Measurements from ENCODE around the gene BCAP31.
"Not testable (repeated sequence)": the region's sequence is repeated elsewhere in the genome, so short reads cannot be mapped to it uniquely, and the experiment has no call there.

The BCAP31 gene

DNA sequence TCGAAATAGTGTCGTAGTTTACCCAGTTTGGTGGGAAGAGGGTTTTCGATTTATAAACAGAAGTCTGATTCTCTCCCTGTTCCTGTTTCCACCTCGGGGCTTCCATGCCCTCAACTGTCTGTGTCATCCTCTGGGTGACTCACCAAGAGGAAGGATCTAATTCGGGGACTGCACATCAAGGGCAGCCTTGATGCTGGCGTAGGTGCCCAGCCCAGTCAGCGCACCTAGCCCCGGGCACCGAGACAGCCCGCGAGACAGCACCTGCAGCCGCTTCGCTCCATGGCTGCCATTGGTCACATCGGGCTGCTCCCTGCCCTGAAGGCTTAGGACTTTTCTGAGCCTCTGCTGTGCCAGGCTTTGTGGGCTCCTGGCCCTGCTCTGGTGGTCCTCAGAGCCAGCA lies 8.2 kb upstream of the BCAP31 start:
- peaks cover 0 to 6% (median 4%) of the 10 kb centered on the region in 4 experiments for H3K4me1 ChIP-seq (ENCODE audit: control extremely low read depth in 1 of 4, control insufficient read depth in 4 of 4, insufficient read depth in 4 of 4, low read length in 3 of 4)
- H3K4me3 ChIP-seq (ENCODE audit: control insufficient read depth in 1 of 7, extremely low read depth in 1 of 7, insufficient read depth in 4 of 7, low read depth in 2 of 7, low read length in 6 of 7) = no peak overlapping the region
- peaks cover 0 to 12% (median 0%) of the 10 kb centered on the region in 5 experiments for H3K9me3 ChIP-seq (ENCODE audit: control extremely low read depth in 1 of 5, control insufficient read depth in 4 of 5, insufficient read depth in 2 of 5, low read depth in 1 of 5, low read length in 4 of 5)
- DNase-seq = no peak
- 94% methylated on average over 14 of the region's 14 CpGs for WGBS (ENCODE audit: insufficient coverage)
- H3K27ac ChIP-seq (ENCODE audit: insufficient read depth in 1 of 2, low read depth in 1 of 2, low read length in 2 of 2, poor library complexity in 1 of 2, severe bottlenecking in 2 of 2) = no peak overlapping the region
- peaks cover 0 to 5% (median 0%) of the 10 kb centered on the region in 5 experiments for H3K27me3 ChIP-seq (replicated peaks in 2 of 5; ENCODE audit: control insufficient read depth in 4 of 5, insufficient read depth in 5 of 5, low read length in 4 of 5)
- ChIA-PET CTCF (no interaction called here), POLR2A (no interaction called here)
- H3K36me3 ChIP-seq (ENCODE audit: control insufficient read depth in 4 of 4, insufficient read depth in 4 of 4, low read length in 3 of 4) = peaks cover 0 to 7% (median 0%) of the 10 kb centered on the region in 4 experiments

DNA sequence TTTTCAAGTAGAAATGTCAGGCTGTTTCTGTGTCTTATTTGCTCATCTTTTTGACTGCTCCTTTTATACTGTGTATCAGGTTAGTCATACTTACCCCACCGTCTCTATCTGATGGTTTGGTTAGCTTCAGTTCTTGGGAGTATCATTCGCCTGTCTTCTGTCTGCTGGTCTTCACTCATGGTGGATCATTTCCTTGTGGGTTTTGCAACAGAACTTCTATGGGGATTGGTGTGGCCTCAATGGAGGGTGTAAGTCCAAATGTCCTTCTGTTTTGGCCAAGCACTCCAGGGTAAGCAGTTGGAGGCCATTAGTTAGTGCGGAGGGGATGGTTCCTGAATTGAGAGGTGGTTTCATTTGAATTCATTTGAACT lies 7.6 kb upstream of the BCAP31 start:
- Histone ChIP-seq H3K27ac (ENCODE audit: insufficient read depth in 1 of 2, low read depth in 1 of 2, low read length in 2 of 2, poor library complexity in 1 of 2, severe bottlenecking in 2 of 2) (no peak overlapping the region), H3K4me1 (ENCODE audit: control extremely low read depth in 1 of 4, control insufficient read depth in 4 of 4, insufficient read depth in 4 of 4, low read length in 3 of 4) (peaks cover 0 to 12% (median 10%) of the 10 kb centered on the region in 4 experiments), H3K9me3 (ENCODE audit: control extremely low read depth in 1 of 5, control insufficient read depth in 4 of 5, insufficient read depth in 2 of 5, low read depth in 1 of 5, low read length in 4 of 5) (peaks cover 0 to 12% (median 0%) of the 10 kb centered on the region in 5 experiments), H3K36me3 (ENCODE audit: control insufficient read depth in 4 of 4, insufficient read depth in 4 of 4, low read length in 3 of 4) (peaks cover 0 to 4% (median 0%) of the 10 kb centered on the region in 4 experiments), H3K27me3 (replicated peaks in 2 of 5; ENCODE audit: control insufficient read depth in 4 of 5, insufficient read depth in 5 of 5, low read length in 4 of 5) (peaks cover 0 to 5% (median 0%) of the 10 kb centered on the region in 5 experiments), H3K4me3 (ENCODE audit: control insufficient read depth in 1 of 7, extremely low read depth in 1 of 7, insufficient read depth in 4 of 7, low read depth in 2 of 7, low read length in 6 of 7) (no peak overlapping the region)
- no peak for DNase-seq
- 80% methylated on average over 1 of the region's 3 CpGs for WGBS (ENCODE audit: insufficient coverage)
- ChIA-PET POLR2A (no interaction called here), CTCF (no interaction called here)

DNA sequence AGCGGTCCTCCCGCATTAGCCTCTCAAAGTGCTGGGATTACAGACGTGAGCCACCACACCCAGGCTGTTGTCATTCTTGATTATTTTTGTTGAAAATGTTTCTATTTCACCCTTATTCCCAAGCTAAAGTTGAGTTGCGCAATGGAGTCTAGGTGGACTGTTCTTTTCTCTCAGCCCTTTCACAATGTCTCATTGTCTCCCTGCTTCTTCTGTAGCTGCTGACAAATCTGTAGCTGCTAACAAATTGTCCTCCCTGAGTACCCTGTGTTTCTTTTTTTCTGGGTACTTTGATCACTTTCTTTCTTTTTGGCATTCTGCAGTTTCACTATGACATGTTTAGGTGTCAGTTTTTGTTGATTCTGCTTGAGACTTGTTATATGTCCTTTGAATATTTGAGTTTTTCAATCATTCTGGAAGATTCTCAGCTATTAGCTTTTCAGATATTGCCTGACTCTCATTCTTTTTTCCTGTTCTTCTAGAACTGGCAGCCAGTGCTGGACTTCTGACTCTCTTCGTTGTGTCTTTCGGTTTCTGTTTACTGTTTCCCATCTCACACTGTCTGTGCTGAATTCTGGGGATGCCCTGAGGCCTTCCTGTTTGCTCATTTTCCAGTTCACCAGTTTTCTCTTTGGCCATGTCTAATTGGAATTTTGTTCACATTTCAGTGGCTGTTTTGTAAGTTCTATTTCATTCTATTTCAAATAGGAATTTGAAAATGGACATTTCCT lies 7.1 kb upstream of the BCAP31 start:
- 94% methylated on average over 3 of the region's 6 CpGs for WGBS (ENCODE audit: insufficient coverage)
- POLR2A ChIA-PET = no interaction called here
- Histone ChIP-seq H3K36me3 (ENCODE audit: control insufficient read depth in 4 of 4, insufficient read depth in 4 of 4, low read length in 3 of 4) (peaks cover 0 to 2% (median 0%) of the 10 kb centered on the region in 4 experiments), H3K27me3 (replicated peaks in 2 of 5; ENCODE audit: control insufficient read depth in 4 of 5, insufficient read depth in 5 of 5, low read length in 4 of 5) (peaks cover 0 to 5% (median 0%) of the 10 kb centered on the region in 5 experiments), H3K9me3 (ENCODE audit: control extremely low read depth in 1 of 5, control insufficient read depth in 4 of 5, insufficient read depth in 2 of 5, low read depth in 1 of 5, low read length in 4 of 5) (peaks cover 0 to 12% (median 0%) of the 10 kb centered on the region in 5 experiments), H3K4me1 (ENCODE audit: control extremely low read depth in 1 of 4, control insufficient read depth in 4 of 4, insufficient read depth in 4 of 4, low read length in 3 of 4) (peaks cover 0 to 17% (median 15%) of the 10 kb centered on the region in 4 experiments), H3K4me3 (ENCODE audit: control insufficient read depth in 1 of 7, extremely low read depth in 1 of 7, insufficient read depth in 4 of 7, low read depth in 2 of 7, low read length in 6 of 7) (no peak overlapping the region), H3K27ac (ENCODE audit: insufficient read depth in 1 of 2, low read depth in 1 of 2, low read length in 2 of 2, poor library complexity in 1 of 2, severe bottlenecking in 2 of 2) (no peak overlapping the region)
- CTCF ChIA-PET = no interaction called here
- no peak for DNase-seq

DNA sequence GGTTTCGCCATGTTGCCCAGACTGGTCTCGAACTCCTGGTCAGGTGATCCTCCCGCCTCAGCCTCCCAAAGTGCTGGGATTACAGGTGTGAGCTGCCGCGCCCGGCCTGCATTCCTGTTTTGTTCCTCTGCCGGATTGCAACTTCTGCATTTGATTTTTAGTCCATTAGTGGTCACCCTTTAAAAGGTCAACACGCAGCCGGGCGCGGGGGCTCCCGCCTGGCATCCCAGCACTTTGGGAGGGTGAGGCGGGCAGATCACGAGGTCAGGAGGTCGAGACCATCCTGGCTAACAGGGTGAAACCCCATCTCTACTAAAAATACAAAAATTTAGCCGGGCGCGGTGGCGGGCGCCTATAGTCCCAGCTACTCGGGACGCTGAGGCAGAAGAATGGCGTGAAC lies 5.9 kb upstream of the BCAP31 start:
- H3K4me3 ChIP-seq (ENCODE audit: control insufficient read depth in 1 of 7, extremely low read depth in 1 of 7, insufficient read depth in 4 of 7, low read depth in 2 of 7, low read length in 6 of 7); H3K36me3 ChIP-seq (ENCODE audit: control insufficient read depth in 4 of 4, insufficient read depth in 4 of 4, low read length in 3 of 4); CTCF ChIA-PET; H3K27me3 ChIP-seq (replicated peaks in 2 of 5; ENCODE audit: control insufficient read depth in 4 of 5, insufficient read depth in 5 of 5, low read length in 4 of 5); POLR2A ChIA-PET; DNase-seq; H3K27ac ChIP-seq (ENCODE audit: insufficient read depth in 1 of 2, low read depth in 1 of 2, low read length in 2 of 2, poor library complexity in 1 of 2, severe bottlenecking in 2 of 2): not testable (repeated sequence)
- WGBS (ENCODE audit: insufficient coverage) = 92% methylated on average over 23 of the region's 23 CpGs
- Histone ChIP-seq H3K9me3 (ENCODE audit: control extremely low read depth in 1 of 5, control insufficient read depth in 4 of 5, insufficient read depth in 2 of 5, low read depth in 1 of 5, low read length in 4 of 5) (peaks cover 0 to 12% (median 2%) of the 10 kb centered on the region in 5 experiments), H3K4me1 (ENCODE audit: control extremely low read depth in 1 of 4, control insufficient read depth in 4 of 4, insufficient read depth in 4 of 4, low read length in 3 of 4) (peaks cover 0 to 29% (median 27%) of the 10 kb centered on the region in 4 experiments)

DNA sequence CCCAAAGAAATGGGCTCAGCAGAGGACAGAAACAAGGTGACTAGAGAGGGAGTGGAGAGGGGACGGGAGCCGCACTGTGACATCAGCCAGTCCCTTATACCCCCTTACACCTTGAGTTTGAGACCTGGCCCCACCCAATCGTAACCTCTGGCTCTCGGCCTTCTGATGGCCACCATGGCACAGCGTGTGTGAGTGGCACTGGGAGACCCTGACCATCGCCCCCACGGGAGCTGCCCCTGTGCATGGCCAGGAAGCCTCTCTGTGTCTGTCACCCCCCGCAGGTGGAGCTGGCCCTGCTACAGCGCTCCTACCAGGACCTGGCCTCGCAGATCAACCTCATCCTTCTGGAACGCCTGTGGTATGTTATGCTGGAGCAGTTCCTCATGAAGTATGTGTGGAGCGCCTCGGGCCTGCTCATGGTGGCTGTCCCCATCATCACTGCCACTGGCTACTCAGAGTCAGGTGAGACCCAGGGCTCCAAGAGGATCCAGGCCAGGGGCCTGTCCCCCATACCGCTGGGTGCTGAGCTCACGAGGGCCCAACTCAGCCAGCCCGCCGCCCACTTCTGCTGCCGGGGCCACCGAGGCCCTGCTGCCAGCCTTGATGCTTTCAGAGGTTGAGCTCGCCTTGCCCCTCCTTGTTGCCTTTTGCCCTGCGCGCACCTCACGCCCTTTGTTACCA lies 4.9 kb upstream of the BCAP31 start:
- Histone ChIP-seq H3K4me3 (ENCODE audit: control insufficient read depth in 1 of 7, extremely low read depth in 1 of 7, insufficient read depth in 4 of 7, low read depth in 2 of 7, low read length in 6 of 7) (no peak overlapping the region), H3K36me3 (ENCODE audit: control insufficient read depth in 4 of 4, insufficient read depth in 4 of 4, low read length in 3 of 4) (peaks cover 0 to 2% (median 0%) of the 10 kb centered on the region in 4 experiments), H3K4me1 (ENCODE audit: control extremely low read depth in 1 of 4, control insufficient read depth in 4 of 4, insufficient read depth in 4 of 4, low read length in 3 of 4) (peaks cover 0 to 33% (median 31%) of the 10 kb centered on the region in 4 experiments), H3K9me3 (ENCODE audit: control extremely low read depth in 1 of 5, control insufficient read depth in 4 of 5, insufficient read depth in 2 of 5, low read depth in 1 of 5, low read length in 4 of 5) (peaks cover 0 to 15% (median 2%) of the 10 kb centered on the region in 5 experiments), H3K27me3 (replicated peaks in 2 of 5; ENCODE audit: control insufficient read depth in 4 of 5, insufficient read depth in 5 of 5, low read length in 4 of 5) (peaks cover 0 to 5% (median 0%) of the 10 kb centered on the region in 5 experiments), H3K27ac (ENCODE audit: insufficient read depth in 1 of 2, low read depth in 1 of 2, low read length in 2 of 2, poor library complexity in 1 of 2, severe bottlenecking in 2 of 2) (no peak overlapping the region)
- DNase-seq = no peak
- WGBS (ENCODE audit: insufficient coverage) = 98% methylated on average over 18 of the region's 23 CpGs
- CTCF ChIA-PET = interaction anchor here (1.2 to 2.0 kb wide), 2 partner anchors 20 to 22 kb away, joined by 3 to 5 read pairs; no protein-coding TSS in a partner anchor
- POLR2A ChIA-PET = interaction anchor here (0.7 kb wide), 1 partner anchor 189 kb away, joined by 3 read pairs; no protein-coding TSS in a partner anchor

DNA sequence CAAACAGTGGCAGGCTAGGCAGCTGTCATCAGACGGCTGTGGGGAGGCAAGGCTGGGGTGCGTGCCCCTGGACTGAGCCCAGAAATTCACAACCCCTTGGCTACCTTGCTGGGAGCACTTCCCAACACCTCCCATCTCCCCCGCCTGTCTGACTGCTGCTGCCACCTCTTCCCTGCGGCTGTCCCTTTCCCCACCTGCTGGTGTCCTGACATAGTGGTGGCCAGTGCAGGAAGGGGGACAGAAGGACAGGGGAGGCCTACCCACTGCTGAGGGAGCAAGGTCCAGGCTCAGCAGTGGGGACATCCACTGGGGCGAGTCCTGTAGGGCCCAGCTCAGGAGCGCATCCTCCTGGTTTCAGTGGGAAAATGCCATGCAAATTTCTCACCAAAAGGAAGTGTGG lies 3.9 kb upstream of the BCAP31 start:
- 88% methylated on average over 5 of the region's 6 CpGs for WGBS (ENCODE audit: insufficient coverage)
- Histone ChIP-seq H3K36me3 (ENCODE audit: control insufficient read depth in 4 of 4, insufficient read depth in 4 of 4, low read length in 3 of 4) (peaks cover 0 to 2% (median 0%) of the 10 kb centered on the region in 4 experiments), H3K27ac (ENCODE audit: insufficient read depth in 1 of 2, low read depth in 1 of 2, low read length in 2 of 2, poor library complexity in 1 of 2, severe bottlenecking in 2 of 2) (no peak overlapping the region), H3K4me1 (ENCODE audit: control extremely low read depth in 1 of 4, control insufficient read depth in 4 of 4, insufficient read depth in 4 of 4, low read length in 3 of 4) (peaks cover 0 to 34% (median 33%) of the 10 kb centered on the region in 4 experiments), H3K9me3 (ENCODE audit: control extremely low read depth in 1 of 5, control insufficient read depth in 4 of 5, insufficient read depth in 2 of 5, low read depth in 1 of 5, low read length in 4 of 5) (peaks cover 0 to 20% (median 2%) of the 10 kb centered on the region in 5 experiments), H3K4me3 (ENCODE audit: control insufficient read depth in 1 of 7, extremely low read depth in 1 of 7, insufficient read depth in 4 of 7, low read depth in 2 of 7, low read length in 6 of 7) (no peak overlapping the region), H3K27me3 (replicated peaks in 2 of 5; ENCODE audit: control insufficient read depth in 4 of 5, insufficient read depth in 5 of 5, low read length in 4 of 5) (peaks cover 0 to 13% (median 0%) of the 10 kb centered on the region in 5 experiments)
- ChIA-PET POLR2A (no interaction called here), CTCF (interaction anchor here (0.6 to 2.0 kb wide), 5 partner anchors 10 to 27 kb away, joined by 3 to 5 read pairs (median 3); no protein-coding TSS in a partner anchor)
- DNase-seq = no peak

Data from common myeloid progenitor, CD34-positive (primary cell).